Ovary (tissue), 9 donors: ENCODE measurements around the gene SRC. TPM values are rescaled to one million over a fixed set of nuclear protein-coding genes. Genes with fewer than 3 reads are reported as not detected.

Experiments
- DNase-seq, 5 donors: peaks; one replicate each; pipeline ENCODE4 v3.0.0-alpha.2; 2019 to 2020
- H3K27ac ChIP-seq, 2 donors: fragments of 200-600 bp; one replicate each; pipeline versions ENCODE4 v1.5.1 to v1.8.0; 2019 to 2022
- H3K27me3 ChIP-seq: fragments of 200-600 bp; one replicate; pipeline ENCODE4 v1.8.0; 2022
- H3K36me3 ChIP-seq: fragments of 200-600 bp; sonication (generic); one replicate; pipeline ENCODE4 v1.5.1; 2019
- H3K4me1 ChIP-seq: one replicate; pipeline ENCODE4 v1.8.1; 2013; ENCODE audit warnings: mild to moderate bottlenecking, moderate library complexity; ENCODE audit not compliant: insufficient read depth
- H3K4me3 ChIP-seq: fragments of 200-600 bp; sonication (generic); one replicate; pipeline ENCODE4 v1.5.1; 2017
- H3K9me3 ChIP-seq, 2 donors: fragments of 200-600 bp in 1 of 2; sonication (generic) in 1 of 2; one replicate each; pipeline versions ENCODE4 v1.5.1 to v1.8.1; 2013 to 2019; ENCODE audit warnings: mild to moderate bottlenecking in 1 of 2, moderate library complexity in 1 of 2
- EP300 ChIP-seq: sonication (generic); formaldehyde crosslinking; IDR thresholded peaks from one replicate; pipeline ENCODE4 v1.6.1; 2017; ENCODE audit warnings: antibody characterized with exemption
- POLR2A ChIP-seq: fragments of 450-650 bp; IDR thresholded peaks from one replicate; pipeline ENCODE4 v1.6.1; 2017; ENCODE audit warnings: antibody characterized with exemption, mild to moderate bottlenecking, moderate library complexity
- WGBS, 3 donors: extraction: QIAGEN DNeasy Blood & Tissue Kit in 1 of 3; methylation state at CpG; one replicate each; pipeline versions ENCODE4 v1.1.5 to v1.1.7; 2013 to 2017; 5-methylcytosine and 5-hydroxymethylcytosine counted together
- intact Hi-C, 4 donors: fragments of 100-400 bp; cut with DNase I; formaldehyde crosslinking; loops; one replicate each; pipeline versions ENCODE4 v1.11.0 to v1.15.1; 2022 to 2023
- polyA plus RNA-seq, 2 donors: library from polyadenylated mRNA; stranded (reverse); fragments of 200-250 nt in 1 of 2; fragments of 350-450 nt in 1 of 2; fragmentation: Illumina TruSeq in 1 of 2; extraction: RNeasy Lipid Tissue Mini Kit (QIAGEN cat#74804) in 1 of 2; gene quantifications; one replicate each; pipeline ENCODE4 v1.2.3, GENCODE V29; 2013 to 2014
- total RNA-seq, 7 donors: library from RNA; depleted of rRNA in 2 of 7; stranded (reverse); fragments of >200 nt in 2 of 7; fragmentation: NEBNext Ultra II Directional in 3 of 7; extraction: Animal tissue kit (Norgen Biotek cat#: 25700) in 3 of 7; gene quantifications; one replicate each; pipeline versions ENCODE4 v1.1.0 to v1.2.4, GENCODE V29; 2016 to 2023
- TF ChIP-seq, protein P1 (sequence below), 3 donors: fragments of 450-650 bp in 2 of 3; fragments of 200-600 bp in 1 of 3; IDR thresholded peaks; one replicate each; pipeline versions ENCODE4 v1.5.1 to v1.8.0; 2016 to 2022; ENCODE audit warnings: antibody characterized with exemption in 3 of 3, mild to moderate bottlenecking in 1 of 3
- donor health status: DM: no; HTN: no; CAD: no; lungs with moderate emphysema.
- donor health status: DM: no; HTN: no; CAD: no.
- donor health status: Bipolar disorder and iron deficiency.
- donor health status: DM: yes; HTN: yes; CAD: no.
- donor health status: DM: no; HTN: no; CAD: no.
- donor health status: DM: yes; HTN: yes; CAD: no.

SRC gene
- total and polyA plus RNA-seq, 9 donors: 17.0 to 72.7 (median 34.7) TPM

DNA sequence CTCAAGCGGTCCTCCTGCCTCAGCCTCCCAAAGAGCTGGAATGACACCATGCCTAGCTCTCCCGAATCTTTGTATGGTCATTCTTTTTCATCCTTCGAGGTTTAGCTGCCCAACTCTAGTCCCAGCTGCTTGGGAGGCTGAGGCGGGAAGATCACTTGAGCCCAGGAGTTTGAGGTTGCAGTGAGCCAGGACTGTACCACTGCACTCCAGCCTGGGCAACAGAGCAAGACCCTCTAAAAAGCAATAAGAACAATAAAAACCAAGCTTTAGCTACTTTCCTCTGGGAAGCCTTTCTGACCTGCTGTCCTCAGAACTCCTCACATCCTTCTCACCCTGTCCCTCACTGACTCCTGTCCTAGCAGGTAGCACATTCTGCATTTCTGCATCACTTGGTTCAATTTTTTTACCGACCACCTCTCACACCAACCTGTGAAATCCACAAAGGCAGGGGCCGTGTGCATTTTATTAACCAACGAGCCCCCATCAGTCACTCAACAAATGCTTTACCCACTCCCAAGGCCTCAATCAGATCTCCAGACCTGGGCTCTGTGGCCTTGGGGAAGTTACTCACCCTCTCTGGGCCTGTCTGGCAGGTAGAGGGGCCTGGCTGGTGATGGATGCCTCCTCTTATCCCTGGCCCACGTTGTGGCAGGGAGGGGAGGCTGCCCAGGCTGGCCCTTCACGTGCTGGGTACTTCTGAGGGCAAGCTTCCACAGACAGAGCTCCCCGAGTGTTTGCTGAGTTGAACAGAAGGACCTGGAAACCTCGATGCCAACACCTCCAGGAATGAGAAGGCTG is 14.7 kb upstream of the SRC start:
- peak overlapping the region in 1 of 2 donors; percentile 4 for H3K27ac ChIP-seq
- 81 to 83% (median 81%) methylated on average over 11 of the region's 11 CpGs for WGBS, 3 donors

DNA sequence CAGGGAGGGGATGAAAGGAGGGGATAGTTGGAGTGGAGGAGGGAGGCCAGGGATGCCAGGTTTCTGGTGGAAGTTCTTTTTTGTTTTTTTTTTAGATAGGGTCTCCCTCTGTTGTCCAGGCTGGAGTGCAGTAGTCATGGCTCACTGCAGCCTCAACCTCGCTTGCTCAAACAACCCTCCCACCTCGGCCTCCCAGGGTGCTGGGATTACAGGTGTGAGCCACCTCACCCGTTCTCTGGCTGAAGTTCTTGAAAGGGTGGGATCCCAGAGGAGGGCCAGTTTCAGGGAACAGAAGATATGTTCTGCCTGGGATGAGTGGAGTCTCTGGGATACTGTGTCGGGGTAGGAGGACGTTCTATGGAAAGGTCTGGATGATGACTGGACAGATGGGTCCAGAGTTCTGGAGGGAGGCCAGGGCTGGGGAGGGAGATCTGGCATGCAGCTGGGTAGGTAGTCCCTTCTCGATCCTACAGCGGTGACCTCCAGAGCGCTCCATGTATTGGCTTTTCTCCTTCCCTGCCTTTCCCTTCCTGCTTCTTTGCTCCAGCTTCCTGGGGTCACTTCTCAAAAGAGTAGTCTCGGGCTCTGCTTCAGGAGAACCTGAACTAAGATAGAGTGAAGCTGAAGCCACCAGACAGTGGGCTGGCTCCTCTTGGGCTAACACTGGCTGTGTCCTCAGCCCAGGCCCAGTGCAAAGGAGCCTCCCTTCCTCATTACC is 12.7 kb upstream of the SRC start:
- 88 to 94% (median 89%) methylated on average over 9 of the region's 9 CpGs for WGBS, 3 donors
- Histone ChIP-seq H3K36me3 (no peaks in the 10 kb centered on the region), H3K4me3 (no peak overlapping the region), H3K9me3 (no peaks in the 10 kb centered on the region), H3K4me1 (peaks cover 9% of the 10 kb centered on the region), H3K27me3 (no peaks in the 10 kb centered on the region), H3K27ac (no peak overlapping the region)
- TF ChIP-seq EP300 (no peak), POLR2A (no peak)
- TF ChIP-seq, protein P1, sequence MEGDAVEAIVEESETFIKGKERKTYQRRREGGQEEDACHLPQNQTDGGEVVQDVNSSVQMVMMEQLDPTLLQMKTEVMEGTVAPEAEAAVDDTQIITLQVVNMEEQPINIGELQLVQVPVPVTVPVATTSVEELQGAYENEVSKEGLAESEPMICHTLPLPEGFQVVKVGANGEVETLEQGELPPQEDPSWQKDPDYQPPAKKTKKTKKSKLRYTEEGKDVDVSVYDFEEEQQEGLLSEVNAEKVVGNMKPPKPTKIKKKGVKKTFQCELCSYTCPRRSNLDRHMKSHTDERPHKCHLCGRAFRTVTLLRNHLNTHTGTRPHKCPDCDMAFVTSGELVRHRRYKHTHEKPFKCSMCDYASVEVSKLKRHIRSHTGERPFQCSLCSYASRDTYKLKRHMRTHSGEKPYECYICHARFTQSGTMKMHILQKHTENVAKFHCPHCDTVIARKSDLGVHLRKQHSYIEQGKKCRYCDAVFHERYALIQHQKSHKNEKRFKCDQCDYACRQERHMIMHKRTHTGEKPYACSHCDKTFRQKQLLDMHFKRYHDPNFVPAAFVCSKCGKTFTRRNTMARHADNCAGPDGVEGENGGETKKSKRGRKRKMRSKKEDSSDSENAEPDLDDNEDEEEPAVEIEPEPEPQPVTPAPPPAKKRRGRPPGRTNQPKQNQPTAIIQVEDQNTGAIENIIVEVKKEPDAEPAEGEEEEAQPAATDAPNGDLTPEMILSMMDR (IDR thresholded peaks at IDR 0.05): no peak
- DNase-seq: peak in 1 of 5 donors; percentile 22
- intact Hi-C loops: no loop called here

More for the DNA sequence above, 14.7 kb upstream of the SRC start:
- no peaks in the 10 kb centered on the region for H3K27me3 ChIP-seq
- no peak for TF ChIP-seq POLR2A
- TF ChIP-seq, protein P1 (IDR thresholded peaks at IDR 0.05): no peak
- TF ChIP-seq EP300: no peak
- H3K36me3 ChIP-seq: no peaks in the 10 kb centered on the region
- peaks cover 9% of the 10 kb centered on the region for H3K4me1 ChIP-seq
- DNase-seq: peak in 1 of 5 donors; percentile 6
- no peaks in the 10 kb centered on the region for H3K9me3 ChIP-seq
- no peak overlapping the region for H3K4me3 ChIP-seq
- intact Hi-C loops: no loop called here

DNA sequence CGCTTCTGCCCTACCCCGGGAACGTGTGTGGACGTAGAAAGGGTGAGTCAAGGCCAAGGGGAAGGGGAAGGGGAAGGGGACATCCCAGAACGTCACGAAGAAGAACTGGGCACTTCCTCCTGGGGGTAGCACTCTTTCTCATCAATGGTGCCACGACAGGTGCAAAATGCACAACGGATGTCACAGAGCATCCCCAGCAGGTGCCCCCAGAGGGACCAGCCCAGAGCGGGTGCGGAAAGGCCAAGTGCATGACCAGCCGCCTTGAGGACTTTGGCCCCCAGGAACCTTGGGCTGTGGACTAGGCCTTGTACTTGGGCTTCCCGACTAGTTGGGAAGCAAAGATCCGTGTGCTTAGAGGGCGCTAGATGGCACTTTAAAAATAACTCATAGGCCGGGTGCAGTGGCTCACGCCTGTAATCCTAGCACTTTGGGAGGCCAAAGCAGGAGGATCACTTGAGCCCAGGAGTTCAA is 12.1 kb upstream of the SRC start:
- Histone ChIP-seq H3K36me3 (no peaks in the 10 kb centered on the region), H3K9me3 (no peaks in the 10 kb centered on the region), H3K27me3 (no peaks in the 10 kb centered on the region), H3K4me1 (peaks cover 9% of the 10 kb centered on the region), H3K4me3 (no peak overlapping the region), H3K27ac (no peak overlapping the region)
- intact Hi-C loops: no loop called here
- TF ChIP-seq EP300 (no peak), POLR2A (no peak)
- TF ChIP-seq, protein P1 (IDR thresholded peaks at IDR 0.05): no peak
- WGBS, 3 donors: 85 to 92% (median 92%) methylated on average over 16 of the region's 16 CpGs
- peak in 1 of 5 donors; percentile 20 for DNase-seq

DNA sequence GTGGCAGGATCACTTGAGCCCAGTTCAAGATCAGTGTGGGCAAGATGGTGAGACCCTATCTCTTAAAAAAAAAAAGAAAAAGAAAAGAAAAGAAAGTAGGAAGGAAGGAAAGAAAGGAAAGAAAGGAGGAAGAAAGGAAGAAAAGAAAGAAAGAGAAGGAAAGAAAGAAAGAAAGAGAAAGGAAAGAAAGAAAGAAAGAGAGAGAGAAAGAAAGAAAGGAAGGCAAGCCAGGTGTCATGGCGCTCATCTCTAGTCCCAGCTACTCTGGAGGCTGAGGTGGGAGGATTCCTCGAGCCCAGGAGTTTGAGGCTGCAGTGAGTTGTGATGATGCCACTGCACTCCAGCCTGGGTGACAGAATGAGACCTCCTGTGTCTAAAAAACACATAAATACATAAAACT is 11.5 kb upstream of the SRC start:
- Histone ChIP-seq H3K4me1 (peaks cover 9% of the 10 kb centered on the region), H3K4me3 (no peak overlapping the region), H3K36me3 (no peaks in the 10 kb centered on the region), H3K27me3 (no peaks in the 10 kb centered on the region), H3K9me3 (no peaks in the 10 kb centered on the region), H3K27ac (no peak overlapping the region)
- TF ChIP-seq, protein P1 (IDR thresholded peaks at IDR 0.05): no peak
- TF ChIP-seq EP300 (no peak), POLR2A (no peak)
- WGBS, 3 donors: 96 to 98% (median 98%) methylated on average over 2 of the region's 2 CpGs
- no peak for DNase-seq
- intact Hi-C loops: no loop called here
